Upper lobe of left lung (tissue), 6 donors: ENCODE results near the gene GCM1. TPM values are rescaled to one million over a fixed set of nuclear protein-coding genes. Genes with fewer than 3 reads are reported as not detected.

Source experiments
- ATAC-seq, 2 donors: fragments of 200-7000 bp; cut with Tn5 transposase; one replicate each; pipeline ENCODE4 v1.9.1; 2022; ENCODE audit warnings: mild to moderate bottlenecking in 2 of 2, moderate library complexity in 2 of 2; ENCODE audit not compliant: low FRiP score in 2 of 2
- DNase-seq, 2 donors: peaks; one replicate each; pipeline ENCODE4 v3.0.0-alpha.2; 2019 to 2020
- H3K27ac ChIP-seq, 4 donors: fragments of 200-600 bp; sonication (generic); one replicate each; pipeline ENCODE4 v1.5.1; 2016 to 2019
- H3K27me3 ChIP-seq, 4 donors: fragments of 200-600 bp; sonication (generic); one replicate each; pipeline ENCODE4 v1.5.1; 2017 to 2019
- H3K36me3 ChIP-seq, 4 donors: fragments of 200-600 bp; sonication (generic); one replicate each; pipeline ENCODE4 v1.5.1; 2016 to 2019
- H3K4me1 ChIP-seq, 4 donors: fragments of 200-600 bp; sonication (generic); one replicate each; pipeline ENCODE4 v1.5.1; 2018 to 2019
- H3K4me3 ChIP-seq, 4 donors: fragments of 200-600 bp; sonication (generic); one replicate each; pipeline ENCODE4 v1.5.1; 2017 to 2019; ENCODE audit warnings: mild to moderate bottlenecking in 2 of 4, moderate library complexity in 1 of 4
- H3K9me3 ChIP-seq, 4 donors: fragments of 200-600 bp; sonication (generic); one replicate each; pipeline ENCODE4 v1.5.1; 2018 to 2019
- EP300 ChIP-seq, 4 donors: sonication (generic); formaldehyde crosslinking; IDR thresholded peaks; one replicate each; pipeline ENCODE4 v1.5.1; 2017; ENCODE audit warnings: antibody characterized with exemption in 4 of 4, control low read depth in 2 of 4
- POLR2A ChIP-seq, 4 donors: fragments of 450-650 bp; IDR thresholded peaks; one replicate each; pipeline ENCODE4 v1.5.1; 2016 to 2017; ENCODE audit warnings: antibody characterized with exemption in 4 of 4, mild to moderate bottlenecking in 2 of 4
- POLR2AphosphoS5 ChIP-seq, 2 donors: sonication (generic); formaldehyde crosslinking; IDR thresholded peaks; one replicate each; pipeline ENCODE4 v1.5.1; 2017; ENCODE audit warnings: antibody characterized with exemption in 2 of 2
- WGBS, 2 donors: methylation state at CpG; one replicate each; pipeline ENCODE4 v1.1.5; 2017 to 2018; 5-methylcytosine and 5-hydroxymethylcytosine counted together
- total RNA-seq, 6 donors: library from RNA; depleted of rRNA in 4 of 6; stranded (reverse); fragments of >200 nt in 4 of 6; gene quantifications; one replicate each; pipeline versions ENCODE4 v1.1.0 to v1.2.1, GENCODE V29; 2016 to 2021
- TF ChIP-seq, protein P1 (sequence below), 6 experiments: fragments of 450-650 bp in 4 of 6; fragments of 200-600 bp in 2 of 6; sonication (generic) in 2 of 6; IDR thresholded peaks; one replicate each; pipeline ENCODE4 v1.5.1; 2016 to 2019; ENCODE audit warnings: antibody characterized with exemption in 6 of 6
- donor health status: DM: no; HTN: no; CAD: no; lungs with moderate emphysema.
- donor health status: DM: no; HTN: yes; CAD: no; lungs with severe emphysema.

The GCM1 gene
- total RNA-seq, 6 donors from 2014 or later = 0.20 to 0.22 TPM; not detected in 4

DNA sequence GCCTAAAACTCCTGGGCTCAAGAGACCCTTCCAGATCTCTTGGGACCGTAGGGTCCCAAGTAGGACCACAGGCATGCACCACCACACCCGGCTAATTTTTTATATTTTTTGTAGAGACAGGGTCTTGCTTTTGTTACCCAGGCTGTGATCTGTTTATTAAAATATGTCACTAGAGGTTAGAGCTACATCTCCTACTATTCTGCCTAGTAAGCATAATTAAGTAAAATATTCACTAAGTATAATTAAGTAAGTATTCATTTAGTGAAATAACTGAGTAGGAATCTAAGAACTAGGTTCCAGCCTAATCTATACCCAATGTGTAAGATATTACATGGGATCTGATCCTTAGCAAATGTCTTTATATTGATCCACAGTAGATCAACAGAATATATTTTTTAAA is 40.2 kb upstream of the GCM1 start:
- H3K36me3 ChIP-seq = no peaks in the 10 kb centered on the region

DNA sequence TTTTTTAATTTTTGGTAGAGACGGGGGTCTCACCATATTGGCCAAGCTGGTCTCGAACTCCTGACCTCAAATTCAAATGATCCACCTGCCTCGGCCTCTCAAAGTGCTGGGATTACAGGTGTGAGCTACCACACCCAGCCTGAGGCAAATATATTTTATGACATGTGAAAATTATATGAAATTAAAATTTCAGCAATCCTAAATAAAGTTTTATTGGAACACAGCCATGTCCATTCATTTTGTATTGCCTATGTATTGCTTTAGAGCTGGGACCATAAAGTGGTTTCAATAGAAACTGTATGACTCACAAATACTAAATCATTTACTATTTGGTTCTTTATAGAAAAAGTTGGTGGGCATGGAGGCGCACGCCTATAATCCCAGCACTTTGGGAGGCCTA is 32.0 kb upstream of the GCM1 start:
- peaks cover 0 to 7% (median 2%) of the 10 kb centered on the region in 4 donors for H3K4me1 ChIP-seq
- no peak for DNase-seq
- H3K9me3 ChIP-seq = no peaks in the 10 kb centered on the region
- no peak for ATAC-seq
- WGBS, 2 donors = 97 to 100% methylated on average over 5 of the region's 5 CpGs
- no peaks in the 10 kb centered on the region for H3K36me3 ChIP-seq
- H3K27me3 ChIP-seq = no peaks in the 10 kb centered on the region
- no peak overlapping the region for H3K27ac ChIP-seq
- H3K4me3 ChIP-seq = no peak overlapping the region
- TF ChIP-seq POLR2A (IDR thresholded peaks at IDR 0.05) = no peak
- TF ChIP-seq EP300 (IDR thresholded peaks at IDR 0.05) = no peak
- no peak for TF ChIP-seq POLR2AphosphoS5 (IDR thresholded peaks at IDR 0.05)
- TF ChIP-seq, protein P1, sequence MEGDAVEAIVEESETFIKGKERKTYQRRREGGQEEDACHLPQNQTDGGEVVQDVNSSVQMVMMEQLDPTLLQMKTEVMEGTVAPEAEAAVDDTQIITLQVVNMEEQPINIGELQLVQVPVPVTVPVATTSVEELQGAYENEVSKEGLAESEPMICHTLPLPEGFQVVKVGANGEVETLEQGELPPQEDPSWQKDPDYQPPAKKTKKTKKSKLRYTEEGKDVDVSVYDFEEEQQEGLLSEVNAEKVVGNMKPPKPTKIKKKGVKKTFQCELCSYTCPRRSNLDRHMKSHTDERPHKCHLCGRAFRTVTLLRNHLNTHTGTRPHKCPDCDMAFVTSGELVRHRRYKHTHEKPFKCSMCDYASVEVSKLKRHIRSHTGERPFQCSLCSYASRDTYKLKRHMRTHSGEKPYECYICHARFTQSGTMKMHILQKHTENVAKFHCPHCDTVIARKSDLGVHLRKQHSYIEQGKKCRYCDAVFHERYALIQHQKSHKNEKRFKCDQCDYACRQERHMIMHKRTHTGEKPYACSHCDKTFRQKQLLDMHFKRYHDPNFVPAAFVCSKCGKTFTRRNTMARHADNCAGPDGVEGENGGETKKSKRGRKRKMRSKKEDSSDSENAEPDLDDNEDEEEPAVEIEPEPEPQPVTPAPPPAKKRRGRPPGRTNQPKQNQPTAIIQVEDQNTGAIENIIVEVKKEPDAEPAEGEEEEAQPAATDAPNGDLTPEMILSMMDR (IDR thresholded peaks at IDR 0.05) = no peak

More for the DNA sequence above, 40.2 kb upstream of the GCM1 start:
- Histone ChIP-seq H3K27ac (no peak overlapping the region), H3K27me3 (no peaks in the 10 kb centered on the region), H3K9me3 (no peaks in the 10 kb centered on the region), H3K4me3 (no peak overlapping the region), H3K4me1 (peaks cover 0 to 11% (median 0%) of the 10 kb centered on the region in 4 donors)
- ATAC-seq = no peak
- no peak for DNase-seq
- 92 to 97% methylated on average over 2 of the region's 2 CpGs for WGBS, 2 donors
- TF ChIP-seq POLR2AphosphoS5 (IDR thresholded peaks at IDR 0.05) = no peak
- TF ChIP-seq EP300 (IDR thresholded peaks at IDR 0.05) = no peak
- no peak for TF ChIP-seq POLR2A (IDR thresholded peaks at IDR 0.05)
- TF ChIP-seq, protein P1 (IDR thresholded peaks at IDR 0.05) = no peak

DNA sequence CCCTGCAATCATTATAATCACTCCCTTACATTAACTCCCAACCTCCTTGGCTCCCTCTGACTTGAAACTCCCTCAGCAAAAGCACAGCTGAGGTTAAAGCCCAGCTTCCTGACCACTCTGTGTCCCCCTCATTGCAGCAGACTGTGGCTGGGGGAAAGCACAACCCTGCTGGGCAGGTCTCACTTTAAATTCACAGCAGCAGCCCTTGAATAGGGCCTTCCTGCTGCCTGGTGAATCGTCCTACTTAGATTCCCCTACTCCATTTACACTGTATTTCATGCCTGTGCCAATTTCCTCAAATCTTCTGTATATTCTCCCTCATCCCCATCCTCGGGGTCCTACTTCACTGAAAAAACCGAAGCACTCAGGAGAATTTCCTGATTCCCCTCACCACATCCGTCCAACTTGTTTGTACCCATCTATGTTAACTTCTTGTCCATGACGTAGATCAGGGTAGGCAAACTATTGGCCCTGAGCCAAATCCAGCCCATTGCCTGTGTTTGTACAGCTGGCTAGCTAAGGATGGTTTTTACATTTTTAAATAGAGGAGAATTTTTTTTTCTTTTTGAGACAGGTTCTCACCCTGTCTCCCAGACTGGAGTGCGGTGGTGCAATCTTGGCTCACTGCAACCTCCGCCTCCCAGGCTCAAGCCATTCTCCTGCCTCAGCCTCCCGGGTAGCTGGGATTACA is 31.5 kb upstream of the GCM1 start:
- TF ChIP-seq POLR2AphosphoS5 (IDR thresholded peaks at IDR 0.05) (no peak), POLR2A (IDR thresholded peaks at IDR 0.05) (no peak), EP300 (IDR thresholded peaks at IDR 0.05) (no peak)
- TF ChIP-seq, protein P1 (IDR thresholded peaks at IDR 0.05) = no peak
- no peak overlapping the region for H3K27ac ChIP-seq
- 29 to 45% methylated on average over 8 of the region's 8 CpGs for WGBS, 2 donors
- no peaks in the 10 kb centered on the region for H3K36me3 ChIP-seq
- ATAC-seq (no peak), DNase-seq (peak in 1 of 2 donors; percentile 53)
- no peaks in the 10 kb centered on the region for H3K27me3 ChIP-seq
- peaks cover 0 to 7% (median 2%) of the 10 kb centered on the region in 4 donors for H3K4me1 ChIP-seq
- no peak overlapping the region for H3K4me3 ChIP-seq
- no peaks in the 10 kb centered on the region for H3K9me3 ChIP-seq

DNA sequence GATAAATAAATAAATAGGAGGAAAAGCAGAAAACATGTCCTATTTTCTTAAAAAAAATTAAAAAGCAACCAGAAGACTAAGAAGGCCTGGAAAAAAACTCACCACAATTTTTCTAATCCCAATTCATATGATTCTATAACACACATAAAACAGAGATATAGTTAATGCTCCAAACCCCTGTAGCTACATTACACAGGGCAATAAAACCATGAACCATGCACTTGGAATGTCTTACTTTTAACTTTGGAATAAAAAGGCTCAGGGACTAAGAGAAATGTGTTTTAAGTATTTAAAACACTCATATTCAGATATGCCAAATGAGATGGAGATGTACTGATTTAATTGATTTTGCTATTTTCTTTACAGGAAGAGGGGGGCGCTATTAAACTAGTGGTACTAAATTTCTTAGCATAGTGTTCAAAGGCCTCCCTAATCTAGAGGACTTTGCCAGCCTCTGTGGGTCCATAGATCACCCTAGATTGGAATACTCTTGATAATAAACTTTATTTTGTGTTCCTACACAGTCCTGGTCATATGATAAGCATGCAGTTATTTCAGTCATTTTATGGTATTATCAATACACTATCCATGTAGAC is 30.3 kb upstream of the GCM1 start:
- ATAC-seq = no peak
- Histone ChIP-seq H3K36me3 (no peaks in the 10 kb centered on the region), H3K27me3 (no peaks in the 10 kb centered on the region), H3K9me3 (no peaks in the 10 kb centered on the region), H3K27ac (no peak overlapping the region), H3K4me1 (peaks cover 0 to 7% (median 2%) of the 10 kb centered on the region in 4 donors), H3K4me3 (no peak overlapping the region)
- no peak for TF ChIP-seq EP300 (IDR thresholded peaks at IDR 0.05)
- TF ChIP-seq, protein P1 (IDR thresholded peaks at IDR 0.05) = no peak
- no peak for TF ChIP-seq POLR2A (IDR thresholded peaks at IDR 0.05)
- no peak for TF ChIP-seq POLR2AphosphoS5 (IDR thresholded peaks at IDR 0.05)
- no peak for DNase-seq
- WGBS, 2 donors = 94 to 100% methylated on average over 1 of the region's 1 CpG
